Astrocyte (in vitro differentiated cells and primary cell): Measurements from ENCODE around the gene USP17L22.
"Not testable (repeated sequence)": the region's sequence is repeated elsewhere in the genome, so short reads cannot be mapped to it uniquely, and the experiment has no call there.

Experiments used
- CTCF ChIP-seq: IDR thresholded peaks from 2 replicates; pipeline ENCODE4 v1.5.1; 2011; ENCODE audit warnings: low read depth, mild to moderate bottlenecking, inconsistent platforms, low read length, moderate library complexity; ENCODE audit not compliant: insufficient read depth
- EZH2 ChIP-seq: IDR thresholded peaks from 2 replicates; pipeline ENCODE4 v1.6.1; 2012; ENCODE audit warnings: mild to moderate bottlenecking, low read length, inconsistent platforms; ENCODE audit not compliant: insufficient read depth

- not testable (repeated sequence) for TF ChIP-seq CTCF, EZH2
Measured at GRCh38 chr4:9262572-9262971, 4.8 kb upstream of the USP17L22 start, which contains the start of gene USP17L21.
